ENCODE data around the gene FAF2.

GRCh38 chr5:176514244-176514950 is 66.2 kb downstream of the FAF2 start:
- TF ChIP-seq CTCF (IDR thresholded peaks at IDR 0.05) (no peak), ZFX (IDR thresholded peaks at IDR 0.05; ENCODE audit: borderline replicate concordance) (no peak)

Data from 22Rv1 (cell line).